Testis (tissue), 3 donors: Measurements from ENCODE around the gene GRIN2C. TPM values are rescaled to one million over a fixed set of nuclear protein-coding genes. Genes with fewer than 3 reads are reported as not detected.
A peak's percentile ranks its signal among the peaks of the same experiment; 100 is the strongest.

Source experiments
- DNase-seq: peaks from one replicate; pipeline ENCODE4 v3.0.0-alpha.2; 2019
- H3K27ac ChIP-seq, 2 donors: fragments of 200-600 bp; sonication (generic); one replicate each; pipeline ENCODE4 v1.5.1; 2019
- H3K27me3 ChIP-seq: fragments of 200-600 bp; sonication (generic); one replicate; pipeline ENCODE4 v1.5.1; 2019
- H3K36me3 ChIP-seq: fragments of 200-600 bp; sonication (generic); one replicate; pipeline ENCODE4 v1.5.1; 2017; ENCODE audit warnings: low read depth; ENCODE audit errors: missing control alignments
- H3K4me1 ChIP-seq: fragments of 200-600 bp; sonication (generic); one replicate; pipeline ENCODE4 v1.5.1; 2019
- H3K4me3 ChIP-seq, 2 donors: fragments of 200-600 bp; sonication (generic); one replicate each; pipeline ENCODE4 v1.5.1; 2017 to 2019
- H3K9me3 ChIP-seq: fragments of 200-600 bp; sonication (generic); one replicate; pipeline ENCODE4 v1.5.1; 2017
- POLR2A ChIP-seq: fragments of 450-650 bp; IDR thresholded peaks from one replicate; pipeline ENCODE4 v1.6.1; 2017; ENCODE audit warnings: antibody characterized with exemption, mild to moderate bottlenecking, moderate library complexity
- WGBS, 2 donors: methylation state at CpG; one replicate each; pipeline ENCODE4 v1.1.5; 2018; 5-methylcytosine and 5-hydroxymethylcytosine counted together
- intact Hi-C: fragments of 100-400 bp; cut with DNase I; formaldehyde crosslinking; loops from one replicate; pipeline ENCODE4 v1.15.1; 2023; ENCODE audit warnings: low total_unique reads
- polyA plus RNA-seq: library from polyadenylated mRNA; stranded (reverse); fragments of 350-450 nt; fragmentation: Illumina TruSeq; extraction: RNeasy Lipid Tissue Mini Kit (QIAGEN cat#74804); gene quantifications from one replicate; pipeline ENCODE4 v1.2.3, GENCODE V29; 2014; ENCODE audit warnings: low read depth, low replicate concordance; ENCODE audit not compliant: insufficient read depth
- total RNA-seq, 2 donors: library from RNA; depleted of rRNA; stranded (reverse); fragments of >200 nt; gene quantifications; one replicate each; pipeline ENCODE4 v1.2.3, GENCODE V29; 2016
- TF ChIP-seq, protein P1 (sequence below), 3 experiments: fragments of 450-650 bp in 2 of 3; fragments of 200-600 bp in 1 of 3; sonication (generic) in 1 of 3; IDR thresholded peaks; one replicate each; pipeline ENCODE4 v1.5.1; 2016 to 2019; ENCODE audit warnings: antibody characterized with exemption in 3 of 3, mild to moderate bottlenecking in 2 of 3, moderate library complexity in 1 of 3

The GRIN2C gene
- total and polyA plus RNA-seq, 3 donors from 2014 or later, result 7.7 to 20.8 (median 20.1) TPM

DNA sequence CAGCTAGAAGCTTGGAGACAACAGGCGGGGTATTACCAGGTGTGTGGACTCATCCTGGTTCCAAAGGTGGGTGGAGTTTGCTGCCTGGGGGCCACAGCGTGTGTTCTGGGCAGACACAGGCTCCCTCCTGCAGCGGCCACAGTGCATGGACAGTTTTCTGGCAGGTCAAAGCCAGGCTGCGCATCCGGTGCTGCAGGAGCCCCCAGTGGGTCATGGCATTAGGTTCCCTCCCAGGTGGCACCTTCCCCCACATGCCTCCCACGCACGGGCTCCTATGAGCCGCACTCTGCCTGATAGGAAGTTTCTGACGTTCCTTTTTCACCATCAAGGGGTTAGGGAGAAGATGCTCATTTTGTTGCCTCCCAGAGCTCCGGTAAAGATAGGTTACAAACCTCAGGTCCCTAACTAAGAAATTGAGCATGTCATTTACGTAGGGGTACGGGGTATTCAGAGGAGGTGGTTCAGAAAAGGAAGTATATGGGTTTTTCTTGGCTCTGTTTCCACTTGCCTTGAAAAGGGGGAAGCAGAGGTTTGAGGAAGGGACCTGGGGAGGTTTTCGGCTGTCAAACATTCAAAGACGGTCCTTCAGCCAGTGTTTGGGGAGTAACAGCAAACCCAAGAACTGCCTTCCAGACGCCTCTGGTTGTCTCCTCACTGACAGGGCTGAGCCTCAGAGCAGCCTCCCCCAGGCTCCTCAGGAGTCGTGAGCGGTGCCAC, 50.8 kb downstream of the GRIN2C start:
- Histone ChIP-seq H3K4me1 (no peaks in the 10 kb centered on the region), H3K9me3 (no peaks in the 10 kb centered on the region), H3K36me3 (no peaks in the 10 kb centered on the region), H3K27ac (no peak overlapping the region), H3K4me3 (no peak overlapping the region), H3K27me3 (no peaks in the 10 kb centered on the region)
- intact Hi-C loops, result no loop called here
- DNase-seq, result no peak
- 81 to 85% methylated on average over 15 to 17 of the region's 17 CpGs for WGBS, 2 donors
- TF ChIP-seq, protein P1, sequence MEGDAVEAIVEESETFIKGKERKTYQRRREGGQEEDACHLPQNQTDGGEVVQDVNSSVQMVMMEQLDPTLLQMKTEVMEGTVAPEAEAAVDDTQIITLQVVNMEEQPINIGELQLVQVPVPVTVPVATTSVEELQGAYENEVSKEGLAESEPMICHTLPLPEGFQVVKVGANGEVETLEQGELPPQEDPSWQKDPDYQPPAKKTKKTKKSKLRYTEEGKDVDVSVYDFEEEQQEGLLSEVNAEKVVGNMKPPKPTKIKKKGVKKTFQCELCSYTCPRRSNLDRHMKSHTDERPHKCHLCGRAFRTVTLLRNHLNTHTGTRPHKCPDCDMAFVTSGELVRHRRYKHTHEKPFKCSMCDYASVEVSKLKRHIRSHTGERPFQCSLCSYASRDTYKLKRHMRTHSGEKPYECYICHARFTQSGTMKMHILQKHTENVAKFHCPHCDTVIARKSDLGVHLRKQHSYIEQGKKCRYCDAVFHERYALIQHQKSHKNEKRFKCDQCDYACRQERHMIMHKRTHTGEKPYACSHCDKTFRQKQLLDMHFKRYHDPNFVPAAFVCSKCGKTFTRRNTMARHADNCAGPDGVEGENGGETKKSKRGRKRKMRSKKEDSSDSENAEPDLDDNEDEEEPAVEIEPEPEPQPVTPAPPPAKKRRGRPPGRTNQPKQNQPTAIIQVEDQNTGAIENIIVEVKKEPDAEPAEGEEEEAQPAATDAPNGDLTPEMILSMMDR (IDR thresholded peaks at IDR 0.05), result no peak
- no peak for TF ChIP-seq POLR2A

DNA sequence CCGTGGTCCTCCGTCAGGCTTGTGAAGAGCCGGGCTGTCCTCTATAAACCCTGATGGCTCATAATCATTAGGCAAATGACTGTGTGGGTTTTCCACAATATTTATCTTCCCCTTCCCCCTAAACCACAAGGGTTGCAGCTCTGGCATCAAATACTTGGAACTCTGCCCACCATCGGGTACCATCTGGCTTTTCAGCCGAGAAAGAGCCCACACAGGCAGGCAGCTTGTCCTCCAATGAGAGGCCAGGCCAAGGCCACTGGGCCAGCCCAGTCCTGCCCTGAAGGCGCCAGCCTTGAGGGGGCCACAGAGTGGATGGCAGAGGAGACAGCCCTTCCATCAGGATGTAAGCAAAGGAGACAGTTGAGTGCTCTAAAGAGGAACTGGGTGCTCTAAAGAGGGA, 51.8 kb downstream of the GRIN2C start:
- DNase-seq, result no peak
- H3K27ac ChIP-seq, result no peak overlapping the region
- H3K36me3 ChIP-seq, result no peaks in the 10 kb centered on the region
- H3K27me3 ChIP-seq, result no peaks in the 10 kb centered on the region
- TF ChIP-seq, protein P1 (IDR thresholded peaks at IDR 0.05), result no peak
- TF ChIP-seq POLR2A, result no peak
- intact Hi-C loops, result no loop called here
- no peak overlapping the region for H3K4me3 ChIP-seq
- no peaks in the 10 kb centered on the region for H3K9me3 ChIP-seq
- 82 to 83% methylated on average over 4 to 6 of the region's 6 CpGs for WGBS, 2 donors
- no peaks in the 10 kb centered on the region for H3K4me1 ChIP-seq

DNA sequence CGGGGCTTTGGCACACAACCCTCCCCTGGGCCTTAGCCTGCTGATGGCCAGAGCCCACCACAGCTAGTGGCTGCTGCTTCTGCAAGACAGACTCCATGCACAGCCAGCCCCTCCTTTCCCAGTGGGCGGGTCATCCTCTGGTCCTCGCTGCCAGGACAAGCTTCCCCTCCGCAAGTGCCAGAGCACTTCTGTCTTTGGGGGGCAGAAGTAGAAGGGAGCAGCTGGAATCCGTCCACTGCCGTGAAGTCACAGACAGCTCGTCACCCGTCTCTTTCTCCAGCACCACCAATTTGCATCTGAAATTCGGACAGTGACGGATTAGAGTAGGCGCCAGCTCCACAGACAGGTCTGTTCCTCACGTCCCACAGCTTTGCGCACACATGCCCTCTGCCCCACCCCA, 52.2 kb downstream of the GRIN2C start:
- no peaks in the 10 kb centered on the region for H3K27me3 ChIP-seq
- intact Hi-C loops, result no loop called here
- H3K27ac ChIP-seq, result no peak overlapping the region
- H3K9me3 ChIP-seq, result no peaks in the 10 kb centered on the region
- no peak for DNase-seq
- H3K4me1 ChIP-seq, result no peaks in the 10 kb centered on the region
- WGBS, 2 donors, result 92 to 94% methylated on average over 6 to 13 of the region's 13 CpGs
- no peak overlapping the region for H3K4me3 ChIP-seq
- TF ChIP-seq POLR2A, result no peak
- TF ChIP-seq, protein P1 (IDR thresholded peaks at IDR 0.05), result no peak
- no peaks in the 10 kb centered on the region for H3K36me3 ChIP-seq

DNA sequence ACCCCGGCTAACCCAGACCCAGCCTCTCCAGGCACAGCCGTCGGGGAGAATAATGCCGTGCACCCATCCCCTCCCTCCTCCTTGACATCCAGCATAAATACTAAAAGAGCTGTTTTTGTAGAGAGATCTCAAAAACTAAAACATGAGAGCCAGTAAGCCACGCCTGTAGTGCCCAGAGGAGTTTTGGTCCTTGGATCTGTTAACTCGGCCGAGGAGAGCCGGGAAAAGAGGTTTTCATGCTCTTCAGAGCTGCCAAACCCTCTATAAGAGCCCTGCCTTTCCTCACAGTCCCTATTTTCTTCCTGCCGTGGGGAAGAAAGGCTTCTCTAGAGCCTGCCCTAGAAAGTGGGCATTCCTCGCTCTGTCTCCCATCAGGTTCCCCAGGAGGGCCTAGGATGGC, 53.4 kb downstream of the GRIN2C start:
- H3K27me3 ChIP-seq, result no peaks in the 10 kb centered on the region
- WGBS, 2 donors, result 89 to 92% methylated on average over 10 of the region's 10 CpGs
- no peak overlapping the region for H3K27ac ChIP-seq
- H3K9me3 ChIP-seq, result no peaks in the 10 kb centered on the region
- no peaks in the 10 kb centered on the region for H3K36me3 ChIP-seq
- intact Hi-C loops, result no loop called here
- DNase-seq, result no peak
- no peaks in the 10 kb centered on the region for H3K4me1 ChIP-seq
- H3K4me3 ChIP-seq, result no peak overlapping the region
- TF ChIP-seq POLR2A, result no peak
- TF ChIP-seq, protein P1 (IDR thresholded peaks at IDR 0.05), result no peak

DNA sequence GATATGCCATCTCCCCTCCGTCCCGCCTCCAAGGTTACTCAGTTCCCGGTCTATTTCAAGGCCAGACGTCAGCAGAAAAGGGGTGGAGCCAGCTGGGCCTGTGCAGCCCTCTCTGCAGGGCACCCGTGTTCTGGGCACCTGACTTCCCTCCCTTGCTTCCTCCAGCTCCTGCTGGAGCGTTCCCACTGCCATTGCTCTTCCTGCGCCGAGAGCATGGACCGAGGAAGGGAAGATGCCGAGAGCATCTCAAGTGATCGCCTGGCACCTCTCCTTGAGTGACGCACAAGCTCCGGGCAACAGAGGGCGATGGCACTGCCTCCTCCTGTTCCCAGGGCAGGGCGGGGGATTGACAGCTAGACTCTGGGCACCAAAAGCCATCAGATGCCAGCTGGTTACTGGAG, 54.1 kb downstream of the GRIN2C start:
- H3K9me3 ChIP-seq, result no peaks in the 10 kb centered on the region
- no peaks in the 10 kb centered on the region for H3K27me3 ChIP-seq
- TF ChIP-seq, protein P1 (IDR thresholded peaks at IDR 0.05), result no peak
- no peak for TF ChIP-seq POLR2A
- DNase-seq, result peak; percentile 20
- H3K27ac ChIP-seq, result no peak overlapping the region
- intact Hi-C loops, result no loop called here
- no peaks in the 10 kb centered on the region for H3K4me1 ChIP-seq
- no peaks in the 10 kb centered on the region for H3K36me3 ChIP-seq
- no peak overlapping the region for H3K4me3 ChIP-seq
- WGBS, 2 donors, result 75 to 79% methylated on average over 9 to 15 of the region's 15 CpGs
